ENCODE data around the gene TACR2. TPM values are rescaled to one million over a fixed set of nuclear protein-coding genes. Genes with fewer than 3 reads are reported as not detected.

The TACR2 gene
- total RNA-seq, 1 experiment from 2014 or later = 0.57 TPM

DNA sequence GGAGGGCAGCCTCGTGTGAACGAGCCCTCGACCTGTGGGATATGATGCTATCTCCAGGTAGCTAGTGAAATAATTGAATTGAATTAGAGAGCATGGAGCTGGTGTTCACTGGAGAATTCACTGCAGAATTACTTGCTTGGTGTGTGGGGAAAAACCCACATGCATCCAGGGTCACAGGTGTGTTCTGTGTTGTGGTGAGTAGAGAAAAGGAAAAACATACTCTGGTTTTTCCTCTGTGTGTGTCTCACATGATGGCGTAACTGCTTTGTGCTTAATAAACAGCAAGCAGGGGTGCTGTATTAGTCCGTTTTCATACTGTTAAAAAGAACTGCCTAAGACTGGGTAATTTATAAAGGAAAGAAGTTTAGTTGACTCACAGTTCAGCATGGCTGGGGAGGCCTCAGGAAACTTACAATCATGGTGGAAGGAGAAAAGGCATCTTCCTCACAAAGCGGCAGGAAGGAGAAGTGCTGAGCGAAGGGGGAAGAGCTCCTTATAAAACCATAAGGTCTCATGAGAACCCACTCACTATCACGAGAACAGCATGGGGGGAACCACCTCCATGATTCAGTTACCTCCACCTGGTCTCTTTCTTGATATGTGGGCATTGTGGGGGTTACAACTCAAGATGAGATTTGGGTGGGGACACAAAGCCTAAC, 62.6 kb downstream of the TACR2 start:
- TF ChIP-seq, protein P1, sequence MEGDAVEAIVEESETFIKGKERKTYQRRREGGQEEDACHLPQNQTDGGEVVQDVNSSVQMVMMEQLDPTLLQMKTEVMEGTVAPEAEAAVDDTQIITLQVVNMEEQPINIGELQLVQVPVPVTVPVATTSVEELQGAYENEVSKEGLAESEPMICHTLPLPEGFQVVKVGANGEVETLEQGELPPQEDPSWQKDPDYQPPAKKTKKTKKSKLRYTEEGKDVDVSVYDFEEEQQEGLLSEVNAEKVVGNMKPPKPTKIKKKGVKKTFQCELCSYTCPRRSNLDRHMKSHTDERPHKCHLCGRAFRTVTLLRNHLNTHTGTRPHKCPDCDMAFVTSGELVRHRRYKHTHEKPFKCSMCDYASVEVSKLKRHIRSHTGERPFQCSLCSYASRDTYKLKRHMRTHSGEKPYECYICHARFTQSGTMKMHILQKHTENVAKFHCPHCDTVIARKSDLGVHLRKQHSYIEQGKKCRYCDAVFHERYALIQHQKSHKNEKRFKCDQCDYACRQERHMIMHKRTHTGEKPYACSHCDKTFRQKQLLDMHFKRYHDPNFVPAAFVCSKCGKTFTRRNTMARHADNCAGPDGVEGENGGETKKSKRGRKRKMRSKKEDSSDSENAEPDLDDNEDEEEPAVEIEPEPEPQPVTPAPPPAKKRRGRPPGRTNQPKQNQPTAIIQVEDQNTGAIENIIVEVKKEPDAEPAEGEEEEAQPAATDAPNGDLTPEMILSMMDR (IDR thresholded peaks at IDR 0.05; ENCODE audit: insufficient read depth in 1 of 2, low read depth in 1 of 2, low read length in 1 of 2, severe bottlenecking in 1 of 2, unreplicated experiment in 1 of 2) = no peak
- BruUV-seq (replicated peaks) = no TSS peak
- Histone ChIP-seq H3K4me1 (peaks cover 15% of the 10 kb centered on the region), H3K9me3 (0 out of 2 replicates have a peak, but pooled peaks cover 2% of the 10 kb centered on the region), H3K4me3 (ENCODE audit: low read depth, low read length) (no peak overlapping the region), H3K27me3 (replicated peaks; ENCODE audit: control insufficient read depth, insufficient read depth, low read length) (no peaks in the 10 kb centered on the region), H3K36me3 (ENCODE audit: control insufficient read depth, insufficient read depth, low read length) (no peaks in the 10 kb centered on the region)
- DNase-seq = no peak
- Mint-ChIP-seq H3K4me1 (ENCODE audit: low read depth, unreplicated experiment) (peaks cover 22% of the 10 kb centered on the region), H3K27ac (ENCODE audit: unreplicated experiment) (peak overlapping the region; percentile 93), H3K4me3 (ENCODE audit: unreplicated experiment) (no peak overlapping the region), H3K27me3 (ENCODE audit: insufficient read depth, unreplicated experiment) (no peaks in the 10 kb centered on the region), H3K36me3 (ENCODE audit: insufficient read depth, unreplicated experiment) (peaks cover 8% of the 10 kb centered on the region), H3K9me3 (ENCODE audit: unreplicated experiment) (no peaks in the 10 kb centered on the region)
- intact Hi-C loops (cut with micrococcal nuclease; ENCODE audit: unreplicated experiment) = loop anchor here (1.0 kb wide), 1 partner anchor 21 kb away; no protein-coding TSS in a partner anchor
- CTCF ChIA-PET = interaction anchor here (0.6 to 1.5 kb wide), 3 partner anchors 21 to 118 kb away, joined by 5 to 6 read pairs (median 6); no protein-coding TSS in a partner anchor
- POLR2A ChIA-PET = interaction anchor here (0.6 kb wide), 1 partner anchor 1610 kb away, joined by 3 read pairs; no protein-coding TSS in a partner anchor

Other genes starting within 250 kb of the TACR2 start
- gene SUPV3L1, start 236.7 kb downstream of the TACR2 start, total RNA-seq (2022) = 77.1 and 79.2 TPM in 2 replicates
- gene HKDC1, start 196.6 kb downstream of the TACR2 start, total RNA-seq (2022) = 18.7 and 24.5 TPM in 2 replicates
- 27.2 and 35.4 TPM in 2 replicates for gene HK1, start 138.4 kb downstream of the TACR2 start, total RNA-seq (2022)
- 86.5 and 89.0 TPM in 2 replicates for gene TSPAN15, start 34.5 kb upstream of the TACR2 start, total RNA-seq (2022)
- not detected in 2 replicates for gene NEUROG3, start 156.5 kb upstream of the TACR2 start, total RNA-seq (2022)
- gene FAM241B, start 213.3 kb upstream of the TACR2 start, total RNA-seq (2022) = 24.9 and 30.2 TPM in 2 replicates